Sigmoid colon (tissue), 4 donors: ENCODE measurements around the gene TOGARAM2.

Experiments
- EP300 ChIP-seq, 4 donors: sonication (generic); formaldehyde crosslinking; IDR thresholded peaks; one replicate each; pipeline ENCODE4 v1.6.1; 2017; ENCODE audit warnings: antibody characterized with exemption in 4 of 4
- POLR2A ChIP-seq, 2 donors: fragments of 450-650 bp; IDR thresholded peaks; one replicate each; pipeline ENCODE4 v1.6.1; 2016; ENCODE audit warnings: antibody characterized with exemption in 2 of 2, mild to moderate bottlenecking in 2 of 2, moderate library complexity in 2 of 2
- POLR2AphosphoS5 ChIP-seq, 4 donors: sonication (generic); formaldehyde crosslinking; IDR thresholded peaks; one replicate each; pipeline ENCODE4 v1.6.1; 2017; ENCODE audit warnings: antibody characterized with exemption in 4 of 4
- TF ChIP-seq, protein P1 (sequence below), 4 experiments: fragments of 450-650 bp in 3 of 4; fragments of 200-600 bp in 1 of 4; IDR thresholded peaks; one replicate each; pipeline ENCODE4 v1.5.1; 2016 to 2019; ENCODE audit warnings: antibody characterized with exemption in 4 of 4, mild to moderate bottlenecking in 3 of 4, moderate library complexity in 2 of 4

DNA sequence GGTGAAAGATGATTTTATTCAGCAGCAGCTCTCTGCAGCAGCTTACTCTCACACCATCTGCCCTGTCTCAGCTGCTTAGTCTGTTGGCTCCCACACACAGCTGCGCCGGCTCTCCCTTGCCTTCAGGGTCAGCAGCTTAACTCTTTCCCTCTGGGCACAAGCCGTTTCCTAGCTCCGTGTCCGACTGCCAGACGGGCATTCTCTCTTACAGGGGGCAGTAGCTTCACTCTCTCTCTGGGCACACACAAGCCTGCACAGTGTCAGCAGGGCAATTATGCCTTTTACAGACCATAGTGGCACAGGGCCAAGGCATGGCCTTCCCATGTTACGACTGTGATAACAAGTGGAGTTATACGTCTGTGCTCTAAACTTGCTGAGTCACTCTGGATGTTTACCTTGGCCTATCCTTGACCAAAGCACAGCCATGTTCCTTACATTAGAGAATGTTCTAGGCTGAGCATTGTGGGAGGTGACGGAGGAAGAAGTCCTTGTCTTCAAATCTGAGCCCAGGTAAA, 61.5 kb downstream of the TOGARAM2 start:
- TF ChIP-seq, protein P1, sequence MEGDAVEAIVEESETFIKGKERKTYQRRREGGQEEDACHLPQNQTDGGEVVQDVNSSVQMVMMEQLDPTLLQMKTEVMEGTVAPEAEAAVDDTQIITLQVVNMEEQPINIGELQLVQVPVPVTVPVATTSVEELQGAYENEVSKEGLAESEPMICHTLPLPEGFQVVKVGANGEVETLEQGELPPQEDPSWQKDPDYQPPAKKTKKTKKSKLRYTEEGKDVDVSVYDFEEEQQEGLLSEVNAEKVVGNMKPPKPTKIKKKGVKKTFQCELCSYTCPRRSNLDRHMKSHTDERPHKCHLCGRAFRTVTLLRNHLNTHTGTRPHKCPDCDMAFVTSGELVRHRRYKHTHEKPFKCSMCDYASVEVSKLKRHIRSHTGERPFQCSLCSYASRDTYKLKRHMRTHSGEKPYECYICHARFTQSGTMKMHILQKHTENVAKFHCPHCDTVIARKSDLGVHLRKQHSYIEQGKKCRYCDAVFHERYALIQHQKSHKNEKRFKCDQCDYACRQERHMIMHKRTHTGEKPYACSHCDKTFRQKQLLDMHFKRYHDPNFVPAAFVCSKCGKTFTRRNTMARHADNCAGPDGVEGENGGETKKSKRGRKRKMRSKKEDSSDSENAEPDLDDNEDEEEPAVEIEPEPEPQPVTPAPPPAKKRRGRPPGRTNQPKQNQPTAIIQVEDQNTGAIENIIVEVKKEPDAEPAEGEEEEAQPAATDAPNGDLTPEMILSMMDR (IDR thresholded peaks at IDR 0.05) = no peak
- no peak for TF ChIP-seq POLR2A (IDR thresholded peaks at IDR 0.05)
- no peak for TF ChIP-seq EP300 (IDR thresholded peaks at IDR 0.05)
- TF ChIP-seq POLR2AphosphoS5 (IDR thresholded peaks at IDR 0.05) = no peak
